Small intestine (tissue), 7 donors: ENCODE data around the gene NKD1. TPM values are rescaled to one million over a fixed set of nuclear protein-coding genes. Genes with fewer than 3 reads are reported as not detected.

Experiments
- DNase-seq, 2 donors: peaks; one replicate each; pipeline versions ENCODE4 v3.0.0 to v3.0.0-alpha.2; 2013
- FAIRE-seq: peaks from 2 replicates; lab custom pipeline; 2012; peaks lifted over from hg19 to GRCh38; lab: Jason Lieb, UNC
- H3K27ac ChIP-seq, 3 donors: one replicate each; pipeline ENCODE4 v1.5.1; 2013; ENCODE audit warnings: low read length in 2 of 3, mild to moderate bottlenecking in 2 of 3, control low read depth in 1 of 3, inconsistent platforms in 1 of 3, low read depth in 1 of 3, moderate library complexity in 1 of 3
- H3K27me3 ChIP-seq, 3 donors: one replicate each; pipeline ENCODE4 v1.6.1; 2013; ENCODE audit warnings: low read length in 3 of 3, inconsistent platforms in 1 of 3; ENCODE audit not compliant: control insufficient read depth in 3 of 3, insufficient read depth in 3 of 3
- H3K36me3 ChIP-seq, 3 donors: one replicate each; pipeline ENCODE4 v1.6.1; 2013; ENCODE audit warnings: low read length in 3 of 3, inconsistent platforms in 1 of 3, low read depth in 1 of 3, mild to moderate bottlenecking in 1 of 3, moderate library complexity in 1 of 3; ENCODE audit not compliant: control insufficient read depth in 3 of 3, insufficient read depth in 2 of 3
- H3K4me1 ChIP-seq, 3 donors: one replicate each; pipeline ENCODE4 v1.6.1; 2013; ENCODE audit warnings: low read length in 2 of 3, inconsistent platforms in 1 of 3, low read depth in 1 of 3, mild to moderate bottlenecking in 1 of 3, moderate library complexity in 1 of 3; ENCODE audit not compliant: control insufficient read depth in 3 of 3, insufficient read depth in 2 of 3
- H3K4me3 ChIP-seq, 3 donors: one replicate each; pipeline ENCODE4 v1.5.1; 2013; ENCODE audit warnings: low read length in 3 of 3, control low read depth in 1 of 3, inconsistent platforms in 1 of 3, low read depth in 1 of 3, mild to moderate bottlenecking in 1 of 3, moderate library complexity in 1 of 3
- H3K9me3 ChIP-seq, 2 donors: one replicate each; pipeline ENCODE4 v1.6.1; 2013; ENCODE audit warnings: low read depth in 1 of 2, low read length in 1 of 2; ENCODE audit not compliant: control insufficient read depth in 2 of 2, insufficient read depth in 1 of 2
- WGBS, 3 donors: extraction: QIAGEN DNeasy Blood & Tissue Kit; methylation state at CpG; one replicate each; pipeline ENCODE4 v1.1.7; 2013; 5-methylcytosine and 5-hydroxymethylcytosine counted together
- polyA plus RNA-seq, 4 donors: library from polyadenylated mRNA; stranded (reverse) in 3 of 4; unstranded in 1 of 4; fragments of 200-250 nt in 3 of 4; fragments of 120-200 nt in 1 of 4; gene quantifications; one replicate each; pipeline versions ENCODE4 v1.2.1 to v1.2.3, GENCODE V29; 2013
- donor health status: healthy with polysubstance abuse.
- donor health status: control.
- donor health status: control.
- donor health status: Bipolar disorder and iron deficiency.
- donor health status: healthy.

Gene NKD1
- polyA plus RNA-seq, 4 donors = 0.22 to 2.9 (median 1.3) TPM

GRCh38 chr16:50607051-50607431 is 58.8 kb downstream of the NKD1 start:
- FAIRE-seq (no peak), DNase-seq (no peak)
- no peaks in the 10 kb centered on the region for H3K9me3 ChIP-seq
- no peaks in the 10 kb centered on the region for H3K27me3 ChIP-seq
- peaks cover 0 to 6% (median 0%) of the 10 kb centered on the region in 3 donors for H3K36me3 ChIP-seq
- no peak overlapping the region for H3K4me3 ChIP-seq
- 77 to 81% (median 80%) methylated on average over 3 of the region's 3 CpGs for whole genome bisulfite sequencing, 3 donors
- no peak overlapping the region for H3K27ac ChIP-seq
- H3K4me1 ChIP-seq = peaks cover 0 to 22% (median 0%) of the 10 kb centered on the region in 3 donors

DNA sequence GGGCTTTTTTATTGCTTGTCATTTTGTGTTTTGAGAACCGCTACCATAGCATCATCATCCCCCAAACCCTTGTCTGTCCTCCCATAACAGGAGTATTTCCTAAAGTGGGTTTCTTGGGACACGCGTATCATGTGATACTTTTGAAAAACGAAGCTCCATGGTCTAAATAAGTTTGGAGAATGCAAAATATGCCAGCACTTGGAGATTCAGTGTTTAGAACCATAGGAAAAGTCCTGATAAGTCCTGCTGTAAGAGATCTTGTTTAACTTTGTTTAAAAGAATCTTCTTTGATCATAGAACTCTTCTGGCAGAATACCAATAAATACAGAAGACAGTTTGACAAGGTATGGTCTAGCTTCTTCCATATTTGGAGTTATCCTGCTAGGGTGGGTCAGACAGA is 59.3 kb downstream of the NKD1 start:
- DNase-seq = no peak
- Histone ChIP-seq H3K27me3 (no peaks in the 10 kb centered on the region), H3K36me3 (peaks cover 0 to 6% (median 0%) of the 10 kb centered on the region in 3 donors), H3K4me1 (peaks cover 0 to 22% (median 0%) of the 10 kb centered on the region in 3 donors), H3K9me3 (no peaks in the 10 kb centered on the region), H3K27ac (no peak overlapping the region), H3K4me3 (no peak overlapping the region)
- 81 to 85% (median 84%) methylated on average over 4 of the region's 4 CpGs for WGBS, 3 donors
- FAIRE-seq = no peak

GRCh38 chr16:50607970-50608557 is 59.9 kb downstream of the NKD1 start:
- Histone ChIP-seq H3K36me3 (peaks cover 0 to 6% (median 0%) of the 10 kb centered on the region in 3 donors), H3K27me3 (no peaks in the 10 kb centered on the region), H3K4me3 (no peak overlapping the region), H3K27ac (no peak overlapping the region), H3K9me3 (no peaks in the 10 kb centered on the region), H3K4me1 (peaks cover 0 to 22% (median 0%) of the 10 kb centered on the region in 3 donors)
- FAIRE-seq = no peak
- no peak for DNase-seq
- WGBS, 3 donors = 93 to 96% (median 94%) methylated on average over 14 of the region's 14 CpGs

- Histone ChIP-seq H3K4me1 (peaks cover 0 to 23% (median 0%) of the 10 kb centered on the region in 3 donors), H3K4me3 (no peak overlapping the region), H3K36me3 (peaks cover 0 to 6% (median 0%) of the 10 kb centered on the region in 3 donors), H3K27me3 (no peaks in the 10 kb centered on the region), H3K9me3 (no peaks in the 10 kb centered on the region), H3K27ac (peak overlapping the region in 1 of 3 donors; percentile 57)
- FAIRE-seq = no peak
- DNase-seq = no peak
- 89 to 91% (median 91%) methylated on average over 7 of the region's 7 CpGs for WGBS, 3 donors
These were observed 60.9 kb downstream of the NKD1 start for GRCh38 chr16:50609049-50609448.

DNA sequence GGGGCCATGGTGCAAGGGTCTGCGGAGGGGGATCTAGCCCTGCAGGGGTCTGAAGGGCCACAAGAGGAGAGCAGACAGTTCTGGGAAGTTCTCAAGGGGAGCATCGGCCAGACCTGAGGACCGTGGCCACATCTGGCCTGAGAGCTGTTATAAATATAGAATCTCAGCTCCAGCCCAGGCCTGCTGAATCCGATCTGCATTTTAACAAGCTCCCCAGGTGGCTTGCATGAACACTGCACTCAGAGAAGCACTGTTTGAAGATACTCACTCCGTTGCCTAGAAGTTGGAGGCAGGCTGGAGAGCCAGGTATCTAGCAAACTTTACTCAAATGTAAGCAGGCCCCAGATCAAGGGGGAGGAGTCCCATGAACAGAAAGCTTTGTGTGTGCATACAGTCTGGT is 61.3 kb downstream of the NKD1 start:
- Histone ChIP-seq H3K27me3 (no peaks in the 10 kb centered on the region), H3K36me3 (peaks cover 0 to 6% (median 0%) of the 10 kb centered on the region in 3 donors), H3K9me3 (no peaks in the 10 kb centered on the region), H3K27ac (peak overlapping the region in 1 of 3 donors; percentile 57), H3K4me3 (no peak overlapping the region), H3K4me1 (peaks cover 0 to 27% (median 0%) of the 10 kb centered on the region in 3 donors)
- 74 to 85% (median 77%) methylated on average over 5 of the region's 5 CpGs for WGBS, 3 donors
- FAIRE-seq (no peak), DNase-seq (no peak)

GRCh38 chr16:50610331-50611262 is 62.4 kb downstream of the NKD1 start:
- peak overlapping the region in 2 of 3 donors; percentile 2 to 13 for H3K27ac ChIP-seq
- peaks cover 0 to 31% (median 0%) of the 10 kb centered on the region in 3 donors for H3K4me1 ChIP-seq
- no peaks in the 10 kb centered on the region for H3K27me3 ChIP-seq
- peak in 1 of 2 donors; percentile 39 for DNase-seq
- H3K9me3 ChIP-seq = no peaks in the 10 kb centered on the region
- no peak for FAIRE-seq
- 39 to 57% (median 55%) methylated on average over 17 to 21 of the region's 21 CpGs for WGBS, 3 donors
- no peak overlapping the region for H3K4me3 ChIP-seq
- peaks cover 0 to 4% (median 0%) of the 10 kb centered on the region in 3 donors for H3K36me3 ChIP-seq

GRCh38 chr16:50611332-50611934 is 63.2 kb downstream of the NKD1 start:
- H3K27me3 ChIP-seq = no peaks in the 10 kb centered on the region
- DNase-seq = no peak
- H3K27ac ChIP-seq = no peak overlapping the region
- 81 to 84% (median 82%) methylated on average over 9 of the region's 9 CpGs for WGBS, 3 donors
- H3K4me1 ChIP-seq = peaks cover 0 to 31% (median 0%) of the 10 kb centered on the region in 3 donors
- peaks cover 0 to 4% (median 0%) of the 10 kb centered on the region in 3 donors for H3K36me3 ChIP-seq
- no peak for FAIRE-seq
- H3K4me3 ChIP-seq = no peak overlapping the region
- no peaks in the 10 kb centered on the region for H3K9me3 ChIP-seq
